GM21619 (cell line): ENCODE results near the gene IPCEF1.

Experiments
- ATAC-seq: cut with Tn5 transposase; IDR thresholded peaks from one replicate; pipeline ENCODE4 v1.9.1; 2021; ENCODE audit not compliant: unreplicated experiment

The IPCEF1 gene

GRCh38 chr6:154117485-154117884, 239.1 kb downstream of the IPCEF1 start:
- no peak for ATAC-seq

- ATAC-seq: no peak
These were observed 243.2 kb downstream of the IPCEF1 start for GRCh38 chr6:154113392-154113791.

- no peak for ATAC-seq
These were observed 244.3 kb downstream of the IPCEF1 start for GRCh38 chr6:154112181-154112809.

- ATAC-seq: no peak
These were observed 245.6 kb downstream of the IPCEF1 start for GRCh38 chr6:154111025-154111424.

GRCh38 chr6:154106251-154106650, 250.4 kb downstream of the IPCEF1 start:
- ATAC-seq: no peak
